ENCODE results near the gene ENTPD2.
A peak's percentile ranks its signal among the peaks of the same experiment; 100 is the strongest.

Gene ENTPD2

GRCh38 chr9:137052998-137053943 is 590 bp downstream of the ENTPD2 start:
- Histone ChIP-seq H3K27me3 (replicated peaks) (peaks cover 41% of the 10 kb centered on the region), H3K36me3 (replicated peaks) (no peaks in the 10 kb centered on the region), H3K27ac (no peak overlapping the region), H3K4me3 (ENCODE audit: low read depth, low read length) (no peak overlapping the region)
- no peak for TF ChIP-seq CTCF (IDR thresholded peaks at IDR 0.05; ENCODE audit: low read depth, low read length, missing control alignments)
- no peak for DNase-seq
- in situ Hi-C loops (cut with HindIII; ENCODE audit: low pct_ligation_motif_present, low sequenced_read_pairs): no loop called here

- Histone ChIP-seq H3K36me3 (replicated peaks) (no peaks in the 10 kb centered on the region), H3K4me3 (ENCODE audit: low read depth, low read length) (no peak overlapping the region), H3K27ac (no peak overlapping the region), H3K27me3 (replicated peaks) (peaks cover 41% of the 10 kb centered on the region)
- in situ Hi-C loops (cut with HindIII; ENCODE audit: low pct_ligation_motif_present, low sequenced_read_pairs): no loop called here
- TF ChIP-seq CTCF (IDR thresholded peaks at IDR 0.05; ENCODE audit: low read depth, low read length, missing control alignments): no peak
- DNase-seq: no peak
Measured at GRCh38 chr9:137052293-137052692, 1.6 kb downstream of the ENTPD2 start.

- TF ChIP-seq CTCF (IDR thresholded peaks at IDR 0.05; ENCODE audit: low read depth, low read length, missing control alignments): no peak
- Histone ChIP-seq H3K27ac (no peak overlapping the region), H3K27me3 (replicated peaks) (peaks cover 41% of the 10 kb centered on the region), H3K4me3 (ENCODE audit: low read depth, low read length) (no peak overlapping the region), H3K36me3 (replicated peaks) (no peaks in the 10 kb centered on the region)
- no peak for DNase-seq
- in situ Hi-C loops (cut with HindIII; ENCODE audit: low pct_ligation_motif_present, low sequenced_read_pairs): no loop called here
Measured at GRCh38 chr9:137051145-137051724, 2.6 kb downstream of the ENTPD2 start.

- Histone ChIP-seq H3K27me3 (replicated peaks) (peaks cover 41% of the 10 kb centered on the region), H3K27ac (no peak overlapping the region), H3K4me3 (ENCODE audit: low read depth, low read length) (no peak overlapping the region), H3K36me3 (replicated peaks) (no peaks in the 10 kb centered on the region)
- DNase-seq: no peak
- in situ Hi-C loops (cut with HindIII; ENCODE audit: low pct_ligation_motif_present, low sequenced_read_pairs): no loop called here
- no peak for TF ChIP-seq CTCF (IDR thresholded peaks at IDR 0.05; ENCODE audit: low read depth, low read length, missing control alignments)
Measured at GRCh38 chr9:137050570-137050969, 3.3 kb downstream of the ENTPD2 start.

GRCh38 chr9:137049544-137050449 is 4.1 kb downstream of the ENTPD2 start:
- TF ChIP-seq CTCF (IDR thresholded peaks at IDR 0.05; ENCODE audit: low read depth, low read length, missing control alignments): peak; percentile 66
- DNase-seq: no peak
- Histone ChIP-seq H3K27ac (no peak overlapping the region), H3K27me3 (replicated peaks) (peaks cover 40% of the 10 kb centered on the region), H3K4me3 (ENCODE audit: low read depth, low read length) (no peak overlapping the region), H3K36me3 (replicated peaks) (no peaks in the 10 kb centered on the region)
- in situ Hi-C loops (cut with HindIII; ENCODE audit: low pct_ligation_motif_present, low sequenced_read_pairs): loop anchor here (25.0 kb wide), 2 partner anchors 112 to 237 kb away; partner anchors contain the start of genes C8G, FBXW5 and RABL6

Data from brain microvascular endothelial cell (primary cell).